Liver (tissue), 3 donors: ENCODE results near the gene RET.

Source experiments
- ATF3 ChIP-seq: IDR thresholded peaks from 2 replicates; pipeline ENCODE4 v1.6.1; 2016; ENCODE audit warnings: antibody characterized with exemption
- CTCF ChIP-seq: fragments of 150-350 bp; IDR thresholded peaks from 2 replicates; pipeline ENCODE4 v1.5.1; 2017; ENCODE audit warnings: improper control_type of control experiment, low read depth, low read length; ENCODE audit not compliant: missing input control
- EGR1 ChIP-seq, 2 donors: IDR thresholded peaks; 2 replicates each; pipeline ENCODE4 v1.6.1; 2016 to 2018; ENCODE audit warnings: antibody characterized with exemption in 2 of 2, low read depth in 2 of 2
- FOXA1 ChIP-seq: IDR thresholded peaks from 2 replicates; pipeline ENCODE4 v1.6.1; 2016; ENCODE audit warnings: antibody characterized with exemption
- GABPA ChIP-seq, 2 donors: IDR thresholded peaks in 1 of 2; conservative IDR thresholded peaks in 1 of 2; 2 replicates each; pipeline ENCODE4 v1.6.1; 2016; ENCODE audit warnings: antibody characterized with exemption in 2 of 2, mild to moderate bottlenecking in 1 of 2, moderate library complexity in 1 of 2
- JUND ChIP-seq, 2 donors: IDR thresholded peaks; 2 replicates each; pipeline ENCODE4 v1.6.1; 2016; ENCODE audit warnings: antibody characterized with exemption in 2 of 2
- NR2F2 ChIP-seq: IDR thresholded peaks from 2 replicates; pipeline ENCODE4 v1.6.1; 2016; ENCODE audit warnings: antibody characterized with exemption
- RAD21 ChIP-seq, 2 donors: IDR thresholded peaks; 2 replicates each; pipeline ENCODE4 v1.6.1; 2016; ENCODE audit warnings: antibody characterized with exemption in 2 of 2, mild to moderate bottlenecking in 2 of 2
- REST ChIP-seq: IDR thresholded peaks from 2 replicates; pipeline ENCODE4 v1.6.1; 2016; ENCODE audit warnings: antibody characterized with exemption, mild to moderate bottlenecking
- RXRA ChIP-seq, 2 donors: IDR thresholded peaks; 2 replicates each; pipeline ENCODE4 v1.6.1; 2017 to 2018; ENCODE audit warnings: antibody characterized with exemption in 2 of 2, mild to moderate bottlenecking in 1 of 2
- SP1 ChIP-seq: IDR thresholded peaks from 2 replicates; pipeline ENCODE4 v1.6.1; 2018; ENCODE audit warnings: antibody characterized with exemption, mild to moderate bottlenecking
- TAF1 ChIP-seq: conservative IDR thresholded peaks from 2 replicates; pipeline ENCODE4 v1.6.1; 2016; ENCODE audit warnings: antibody characterized with exemption, mild to moderate bottlenecking
- YY1 ChIP-seq: IDR thresholded peaks from 2 replicates; pipeline ENCODE4 v1.6.1; 2016; ENCODE audit warnings: antibody characterized with exemption, mild to moderate bottlenecking
- ZBTB33 ChIP-seq: IDR thresholded peaks from 2 replicates; pipeline ENCODE4 v1.6.1; 2016; ENCODE audit warnings: antibody characterized with exemption
- donor health status: healthy.
- donor health status: healthy.

GRCh38 chr10:43125274-43125845 lies 48.5 kb downstream of the RET start:
- no peak for TF ChIP-seq REST
- TF ChIP-seq CTCF, result no peak
- no peak for TF ChIP-seq YY1
- no peak for TF ChIP-seq SP1
- TF ChIP-seq JUND (IDR thresholded peaks at IDR 0.05), result no peak
- no peak for TF ChIP-seq GABPA (IDR thresholded peaks at IDR 0.05 in 1 of 2, conservative IDR thresholded peaks at IDR 0.05 in 1 of 2)
- no peak for TF ChIP-seq TAF1
- no peak for TF ChIP-seq RAD21 (IDR thresholded peaks at IDR 0.05)
- no peak for TF ChIP-seq NR2F2
- no peak for TF ChIP-seq ATF3
- no peak for TF ChIP-seq RXRA (IDR thresholded peaks at IDR 0.05)
- TF ChIP-seq ZBTB33, result no peak
- TF ChIP-seq FOXA1, result no peak
- TF ChIP-seq EGR1 (IDR thresholded peaks at IDR 0.05; ENCODE audit: low read depth in 2 of 2), result no peak
